Loucy (cell line): ENCODE results near the gene INPP4A.

Experiments
- EZH2phosphoT487 ChIP-seq: fragments of 200-600 bp; IDR thresholded peaks from 2 replicates; pipeline ENCODE4 v1.6.1; 2018; ENCODE audit warnings: antibody characterized with exemption, mild to moderate bottlenecking, moderate library complexity, borderline replicate concordance
- TF ChIP-seq, protein P1 (sequence below): fragments of 200-600 bp; sonication (generic); conservative IDR thresholded peaks from 2 replicates; pipeline ENCODE4 v1.5.1; 2014; ENCODE audit warnings: mild to moderate bottlenecking, antibody characterized with exemption, low read length

- TF ChIP-seq, protein P1, sequence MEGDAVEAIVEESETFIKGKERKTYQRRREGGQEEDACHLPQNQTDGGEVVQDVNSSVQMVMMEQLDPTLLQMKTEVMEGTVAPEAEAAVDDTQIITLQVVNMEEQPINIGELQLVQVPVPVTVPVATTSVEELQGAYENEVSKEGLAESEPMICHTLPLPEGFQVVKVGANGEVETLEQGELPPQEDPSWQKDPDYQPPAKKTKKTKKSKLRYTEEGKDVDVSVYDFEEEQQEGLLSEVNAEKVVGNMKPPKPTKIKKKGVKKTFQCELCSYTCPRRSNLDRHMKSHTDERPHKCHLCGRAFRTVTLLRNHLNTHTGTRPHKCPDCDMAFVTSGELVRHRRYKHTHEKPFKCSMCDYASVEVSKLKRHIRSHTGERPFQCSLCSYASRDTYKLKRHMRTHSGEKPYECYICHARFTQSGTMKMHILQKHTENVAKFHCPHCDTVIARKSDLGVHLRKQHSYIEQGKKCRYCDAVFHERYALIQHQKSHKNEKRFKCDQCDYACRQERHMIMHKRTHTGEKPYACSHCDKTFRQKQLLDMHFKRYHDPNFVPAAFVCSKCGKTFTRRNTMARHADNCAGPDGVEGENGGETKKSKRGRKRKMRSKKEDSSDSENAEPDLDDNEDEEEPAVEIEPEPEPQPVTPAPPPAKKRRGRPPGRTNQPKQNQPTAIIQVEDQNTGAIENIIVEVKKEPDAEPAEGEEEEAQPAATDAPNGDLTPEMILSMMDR = no peak
- no peak for TF ChIP-seq EZH2phosphoT487
Observed at GRCh38 chr2:98403878-98404277, 40.8 kb upstream of the INPP4A start.
